Osteocyte (in vitro differentiated cells): Measurements from ENCODE around the gene OR2AT4. TPM values are rescaled to one million over a fixed set of nuclear protein-coding genes. Genes with fewer than 3 reads are reported as not detected.
"Not testable (repeated sequence)": the region's sequence is repeated elsewhere in the genome, so short reads cannot be mapped to it uniquely, and the experiment has no call there.

Experiments used
- DNase-seq: peaks from one replicate; pipeline ENCODE4 v3.0.0; 2021; ENCODE audit warnings: mixed read lengths; ENCODE audit not compliant: unreplicated experiment; ENCODE audit errors: extremely low spot score
- H3K27ac Mint-ChIP-seq: one replicate; pipeline ENCODE4 v1.8.0; 2021; ENCODE audit warnings: mild to moderate bottlenecking, mixed read lengths; ENCODE audit not compliant: unreplicated experiment
- H3K27me3 Mint-ChIP-seq: one replicate; pipeline ENCODE4 v1.8.0; 2021; ENCODE audit warnings: mixed read lengths; ENCODE audit not compliant: unreplicated experiment
- H3K36me3 Mint-ChIP-seq: one replicate; pipeline ENCODE4 v1.8.0; 2021; ENCODE audit warnings: mixed read lengths; ENCODE audit not compliant: unreplicated experiment
- H3K4me1 Mint-ChIP-seq: one replicate; pipeline ENCODE4 v1.8.0; 2021; ENCODE audit warnings: mixed read lengths; ENCODE audit not compliant: unreplicated experiment
- H3K4me3 Mint-ChIP-seq: one replicate; pipeline ENCODE4 v1.8.0; 2021; ENCODE audit warnings: mild to moderate bottlenecking, moderate library complexity, mixed read lengths; ENCODE audit not compliant: unreplicated experiment
- H3K9me3 Mint-ChIP-seq: one replicate; pipeline ENCODE4 v1.8.0; 2021; ENCODE audit warnings: mixed read lengths; ENCODE audit not compliant: unreplicated experiment
- total RNA-seq: library from RNA; stranded (reverse); gene quantifications from 2 replicates; pipeline ENCODE4 v1.2.1, GENCODE V29; 2021
- TF ChIP-seq, protein P1 (sequence below): fragments of 200-600 bp; sonication (generic); IDR thresholded peaks from 2 replicates; pipeline ENCODE4 v1.5.0; 2021; ENCODE audit warnings: antibody characterized with exemption, mild to moderate bottlenecking, moderate library complexity

Gene OR2AT4
- total RNA-seq, 1 donor from 2014 or later = not detected

GRCh38 chr11:75097173-75097557 lies 489 bp upstream of the OR2AT4 start:
- TF ChIP-seq, protein P1, sequence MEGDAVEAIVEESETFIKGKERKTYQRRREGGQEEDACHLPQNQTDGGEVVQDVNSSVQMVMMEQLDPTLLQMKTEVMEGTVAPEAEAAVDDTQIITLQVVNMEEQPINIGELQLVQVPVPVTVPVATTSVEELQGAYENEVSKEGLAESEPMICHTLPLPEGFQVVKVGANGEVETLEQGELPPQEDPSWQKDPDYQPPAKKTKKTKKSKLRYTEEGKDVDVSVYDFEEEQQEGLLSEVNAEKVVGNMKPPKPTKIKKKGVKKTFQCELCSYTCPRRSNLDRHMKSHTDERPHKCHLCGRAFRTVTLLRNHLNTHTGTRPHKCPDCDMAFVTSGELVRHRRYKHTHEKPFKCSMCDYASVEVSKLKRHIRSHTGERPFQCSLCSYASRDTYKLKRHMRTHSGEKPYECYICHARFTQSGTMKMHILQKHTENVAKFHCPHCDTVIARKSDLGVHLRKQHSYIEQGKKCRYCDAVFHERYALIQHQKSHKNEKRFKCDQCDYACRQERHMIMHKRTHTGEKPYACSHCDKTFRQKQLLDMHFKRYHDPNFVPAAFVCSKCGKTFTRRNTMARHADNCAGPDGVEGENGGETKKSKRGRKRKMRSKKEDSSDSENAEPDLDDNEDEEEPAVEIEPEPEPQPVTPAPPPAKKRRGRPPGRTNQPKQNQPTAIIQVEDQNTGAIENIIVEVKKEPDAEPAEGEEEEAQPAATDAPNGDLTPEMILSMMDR = no peak

GRCh38 chr11:75094382-75094781 lies 2.3 kb downstream of the OR2AT4 start:
- Mint-ChIP-seq H3K9me3 (peaks cover 20% of the 10 kb centered on the region), H3K27me3 (peaks cover 55% of the 10 kb centered on the region)
- not testable (repeated sequence) for H3K4me1 Mint-ChIP-seq, DNase-seq, H3K27ac Mint-ChIP-seq, H3K36me3 Mint-ChIP-seq, H3K4me3 Mint-ChIP-seq

More at GRCh38 chr11:75097173-75097557, 489 bp upstream of the OR2AT4 start:
- Mint-ChIP-seq H3K4me1 (no peaks in the 10 kb centered on the region), H3K27ac (no peak overlapping the region), H3K27me3 (peaks cover 52% of the 10 kb centered on the region), H3K4me3 (no peak overlapping the region), H3K36me3 (no peaks in the 10 kb centered on the region), H3K9me3 (peaks cover 6% of the 10 kb centered on the region)
- no peak for DNase-seq

DNA sequence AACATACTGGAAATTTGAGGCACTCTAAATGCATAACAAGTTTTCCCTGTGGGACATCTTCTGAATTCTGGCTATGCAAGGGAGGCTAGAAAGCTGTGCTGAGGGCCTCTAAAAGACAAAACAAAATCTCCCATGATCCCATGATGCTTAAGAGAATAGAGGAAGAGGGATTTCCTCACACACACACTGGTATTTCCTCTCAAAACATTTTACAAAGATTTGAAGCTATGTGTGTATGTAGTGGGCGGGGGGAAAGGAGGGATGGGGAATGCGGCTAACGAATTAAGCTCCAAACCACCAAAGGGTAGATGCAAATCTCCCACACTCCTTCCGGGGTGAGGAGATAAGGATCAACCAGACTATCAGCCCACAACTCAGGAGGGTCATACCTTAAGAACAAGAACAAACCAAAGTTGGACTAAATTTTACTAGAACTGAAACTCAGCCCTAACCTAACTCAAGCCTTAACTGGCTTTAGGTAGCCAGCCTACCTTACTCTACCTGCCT lies 6.0 kb downstream of the OR2AT4 start:
- TF ChIP-seq, protein P1 = no peak
- H3K27me3 Mint-ChIP-seq = peaks cover 68% of the 10 kb centered on the region
- H3K36me3 Mint-ChIP-seq = no peaks in the 10 kb centered on the region
- H3K4me1 Mint-ChIP-seq = no peaks in the 10 kb centered on the region
- no peak overlapping the region for H3K27ac Mint-ChIP-seq
- DNase-seq = no peak
- H3K9me3 Mint-ChIP-seq = peaks cover 20% of the 10 kb centered on the region
- H3K4me3 Mint-ChIP-seq = no peak overlapping the region

DNA sequence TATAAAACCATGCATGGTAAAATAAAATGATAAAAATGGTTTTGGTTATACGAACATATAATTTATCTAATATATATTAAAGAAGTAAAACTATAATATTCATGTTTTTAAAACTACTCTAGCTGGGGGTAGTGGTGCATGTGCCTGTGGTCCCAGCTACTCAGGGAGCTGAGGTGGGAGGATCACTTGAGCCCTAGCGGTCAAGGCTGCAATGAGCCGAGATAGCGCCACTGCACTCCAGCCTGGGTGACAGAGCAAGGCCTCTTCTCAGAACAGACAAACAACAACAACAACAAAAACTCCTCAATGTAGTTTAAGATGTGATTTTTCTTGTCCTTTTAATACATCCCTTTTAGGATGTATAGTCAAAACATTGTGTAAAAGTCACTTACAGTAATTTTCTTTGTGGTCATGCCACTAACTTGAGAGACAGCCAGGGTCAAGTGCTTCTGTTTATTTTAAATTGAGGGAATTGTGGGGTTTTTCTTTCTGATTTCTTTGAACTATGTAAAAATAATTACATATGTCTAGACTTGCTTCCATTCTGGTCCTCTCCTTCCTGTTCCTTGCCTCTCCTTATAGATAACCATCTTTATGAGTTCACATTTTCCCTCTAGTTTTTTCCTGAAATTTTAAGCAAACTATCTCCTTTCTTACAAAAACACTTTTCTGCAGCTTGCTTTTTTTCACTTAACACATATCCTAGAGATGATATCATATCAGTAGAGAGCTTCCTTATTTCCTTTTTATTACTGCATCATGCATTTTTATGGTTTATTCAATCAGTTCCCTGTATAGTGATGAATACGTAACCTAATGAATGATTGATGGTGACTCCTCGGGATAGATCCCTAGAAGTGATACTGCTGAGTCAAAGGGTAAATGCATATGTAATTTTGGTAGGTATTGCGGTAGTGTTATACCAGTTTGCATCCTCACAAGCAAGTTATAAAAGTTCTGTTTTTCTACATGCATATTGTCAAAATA lies 9.1 kb downstream of the OR2AT4 start:
- TF ChIP-seq, protein P1 = no peak
- peaks cover 20% of the 10 kb centered on the region for H3K9me3 Mint-ChIP-seq
- no peaks in the 10 kb centered on the region for H3K4me1 Mint-ChIP-seq
- DNase-seq = no peak
- H3K27ac Mint-ChIP-seq = no peak overlapping the region
- no peak overlapping the region for H3K4me3 Mint-ChIP-seq
- H3K36me3 Mint-ChIP-seq = no peaks in the 10 kb centered on the region
- H3K27me3 Mint-ChIP-seq = peaks cover 69% of the 10 kb centered on the region

DNA sequence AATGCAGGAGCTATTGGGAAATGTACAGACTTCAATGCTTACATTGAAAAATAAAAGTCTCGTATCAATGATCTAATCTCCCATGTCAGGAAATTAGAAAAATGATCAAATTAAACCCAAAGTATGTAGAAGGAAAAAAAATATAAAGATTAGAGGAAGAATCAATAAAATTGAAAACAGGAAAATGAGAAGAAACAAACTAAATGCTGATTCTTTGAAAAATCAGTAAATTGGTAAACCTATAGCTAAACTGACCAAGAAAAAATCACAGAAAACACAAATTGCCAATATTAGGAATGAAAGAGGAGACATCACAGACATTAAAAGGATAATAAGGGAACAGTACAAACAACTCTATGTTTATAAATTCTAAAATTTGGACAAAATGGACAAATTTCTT lies 11.8 kb downstream of the OR2AT4 start:
- H3K4me1 Mint-ChIP-seq = no peaks in the 10 kb centered on the region
- H3K36me3 Mint-ChIP-seq = no peaks in the 10 kb centered on the region
- H3K9me3 Mint-ChIP-seq = no peaks in the 10 kb centered on the region
- peaks cover 58% of the 10 kb centered on the region for H3K27me3 Mint-ChIP-seq
- DNase-seq = no peak
- H3K4me3 Mint-ChIP-seq = no peak overlapping the region
- no peak overlapping the region for H3K27ac Mint-ChIP-seq
- TF ChIP-seq, protein P1 = no peak
